Right kidney (tissue), 1 donor: ENCODE results near the gene PI4KB.
"Not testable (repeated sequence)": the region's sequence is repeated elsewhere in the genome, so short reads cannot be mapped to it uniquely, and the experiment has no call there.

ENCODE experiments used
- DNase-seq: peaks from one replicate; pipeline ENCODE4 v3.0.0-alpha.2; 2016

Gene PI4KB

GRCh38 chr1:151281225-151281968 lies 45.8 kb downstream of the PI4KB start:
- DNase-seq = peak; percentile 100

GRCh38 chr1:151277249-151277648 lies 50.0 kb downstream of the PI4KB start:
- no peak for DNase-seq

- not testable (repeated sequence) for DNase-seq
These were observed 51.9 kb downstream of the PI4KB start for GRCh38 chr1:151275341-151275740.

DNA sequence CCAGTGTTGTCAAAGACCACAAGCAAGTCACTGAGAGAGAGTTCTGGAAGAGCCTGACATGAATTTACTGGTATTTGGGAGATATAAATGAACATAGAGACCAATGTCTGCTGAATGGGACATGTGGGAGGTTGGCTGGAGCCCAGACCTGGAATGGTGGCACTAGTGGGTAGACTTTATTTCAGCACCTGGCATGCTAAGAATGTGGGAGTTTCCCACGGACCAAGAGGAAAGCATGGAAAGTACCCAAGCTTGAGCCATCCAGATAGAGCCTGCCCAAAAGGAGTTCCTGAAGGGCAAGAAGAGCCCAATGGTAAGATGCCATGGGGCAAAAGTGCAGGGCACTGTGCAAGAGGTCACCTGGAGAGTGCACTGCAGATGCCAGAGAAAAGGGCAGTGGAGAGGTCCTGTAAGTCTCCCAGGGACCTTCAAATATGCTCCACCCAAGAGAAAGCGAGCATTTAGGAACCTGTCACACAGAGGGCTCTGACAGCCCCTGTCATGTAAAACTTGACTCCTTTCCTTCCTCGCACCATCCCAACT lies 53.2 kb downstream of the PI4KB start:
- DNase-seq = no peak

DNA sequence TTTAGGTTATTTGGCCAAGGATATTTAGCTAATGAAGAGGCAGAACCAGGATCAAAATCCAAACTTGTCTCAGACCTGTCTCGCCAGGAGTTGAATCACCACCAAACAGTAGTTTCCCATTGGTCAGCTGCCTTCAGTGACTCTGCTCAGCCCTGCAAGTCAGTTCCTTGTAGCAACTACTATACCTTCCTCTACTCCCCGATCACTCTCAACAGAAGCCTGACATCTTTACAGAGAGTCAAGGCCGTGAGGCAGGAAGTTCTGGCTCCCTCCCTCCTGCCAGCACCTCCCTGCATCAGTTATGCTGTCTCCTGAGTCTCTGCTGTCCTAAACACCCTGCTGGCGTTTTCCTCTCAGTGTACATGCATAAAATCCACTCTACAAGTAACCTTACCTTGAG lies 59.5 kb downstream of the PI4KB start:
- no peak for DNase-seq

DNA sequence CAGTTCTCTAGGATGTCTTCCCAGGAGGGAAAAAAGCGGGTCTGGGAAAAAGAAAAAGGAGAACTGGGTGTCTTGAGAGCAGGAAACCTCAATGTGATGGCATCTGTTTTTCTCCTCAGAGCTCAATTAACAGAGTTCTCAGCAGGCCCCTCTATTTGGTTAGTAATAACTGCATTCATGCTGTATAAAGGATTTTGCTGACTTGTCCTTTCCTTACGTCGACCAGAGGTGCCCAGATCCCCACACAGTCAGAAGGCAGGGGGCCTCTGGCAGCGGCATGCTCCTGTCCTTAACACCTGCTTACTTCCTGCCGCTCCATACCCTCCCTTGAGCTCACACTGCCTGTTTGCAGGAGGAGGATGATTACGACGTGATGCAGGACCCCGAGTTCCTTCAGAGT lies 60.4 kb downstream of the PI4KB start:
- DNase-seq = no peak

GRCh38 chr1:151266315-151266714 lies 60.9 kb downstream of the PI4KB start:
- no peak for DNase-seq

GRCh38 chr1:151265446-151266236 lies 61.6 kb downstream of the PI4KB start:
- DNase-seq = no peak

DNA sequence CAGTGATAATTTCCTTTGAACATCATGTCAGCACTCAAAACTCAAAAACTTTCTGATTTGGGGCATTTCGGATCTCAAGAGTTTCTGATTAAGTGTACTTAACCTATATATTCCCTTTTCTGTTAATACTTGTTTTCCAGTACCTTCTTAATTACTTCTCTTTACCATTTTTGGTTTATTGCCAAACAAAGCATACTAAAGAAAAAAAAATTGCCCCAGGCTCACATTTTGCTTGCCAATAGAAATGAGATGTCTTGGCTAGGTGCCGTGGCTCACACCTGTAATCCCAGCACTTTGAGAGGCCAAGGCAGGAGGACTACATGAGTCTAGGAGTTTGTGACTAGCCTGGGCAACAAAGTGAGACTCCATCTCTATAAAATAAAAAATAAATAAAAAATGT lies 67.9 kb downstream of the PI4KB start:
- no peak for DNase-seq

- DNase-seq = no peak
These were observed 71.8 kb downstream of the PI4KB start for GRCh38 chr1:151255381-151255780.

- peak; percentile 86 for DNase-seq
These were observed 72.7 kb downstream of the PI4KB start, which contains the start of gene PSMD4 for GRCh38 chr1:151254217-151255213. Gene PSMD4, plus strand, starts transcription at chr1:151254734. Its CDS starts 49 bp downstream, at chr1:151254783.

GRCh38 chr1:151251656-151252470 lies 75.4 kb downstream of the PI4KB start:
- DNase-seq = peak; percentile 22

DNA sequence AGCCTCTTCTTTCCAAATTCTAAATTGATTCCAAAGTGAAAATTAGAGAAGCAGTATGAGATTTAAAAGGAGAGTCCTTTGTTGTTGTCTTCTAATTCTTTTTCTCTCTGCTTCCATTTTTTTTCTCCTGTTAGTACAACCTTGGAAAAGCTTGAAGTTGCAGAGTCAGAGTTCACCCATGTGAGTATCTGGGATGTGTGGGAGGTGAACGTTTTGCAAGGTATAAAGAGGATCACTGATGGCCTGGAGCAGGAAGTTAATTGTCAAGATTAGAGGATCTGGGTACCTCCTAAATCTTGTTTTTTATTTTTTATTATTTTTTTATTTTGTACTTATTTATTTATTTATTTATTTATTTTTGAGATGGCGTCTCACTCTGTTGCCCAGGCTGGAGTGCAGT lies 80.4 kb downstream of the PI4KB start:
- no peak for DNase-seq

GRCh38 chr1:151243683-151244216 lies 83.5 kb downstream of the PI4KB start:
- DNase-seq = no peak

- DNase-seq = no peak
These were observed 84.8 kb downstream of the PI4KB start for GRCh38 chr1:151242442-151242841.
